ENCODE data around the gene KCMF1. TPM values are rescaled to one million over a fixed set of nuclear protein-coding genes. Genes with fewer than 3 reads are reported as not detected.
A peak's percentile ranks its signal among the peaks of the same experiment; 100 is the strongest.

KCMF1 gene
- total and polyA plus RNA-seq, 2 of the 13 experiments (the other 11 are each of a cell fraction or from before 2014, with no cell fraction given) = 62.1 to 116 TPM

- TF ChIP-seq, protein P1, sequence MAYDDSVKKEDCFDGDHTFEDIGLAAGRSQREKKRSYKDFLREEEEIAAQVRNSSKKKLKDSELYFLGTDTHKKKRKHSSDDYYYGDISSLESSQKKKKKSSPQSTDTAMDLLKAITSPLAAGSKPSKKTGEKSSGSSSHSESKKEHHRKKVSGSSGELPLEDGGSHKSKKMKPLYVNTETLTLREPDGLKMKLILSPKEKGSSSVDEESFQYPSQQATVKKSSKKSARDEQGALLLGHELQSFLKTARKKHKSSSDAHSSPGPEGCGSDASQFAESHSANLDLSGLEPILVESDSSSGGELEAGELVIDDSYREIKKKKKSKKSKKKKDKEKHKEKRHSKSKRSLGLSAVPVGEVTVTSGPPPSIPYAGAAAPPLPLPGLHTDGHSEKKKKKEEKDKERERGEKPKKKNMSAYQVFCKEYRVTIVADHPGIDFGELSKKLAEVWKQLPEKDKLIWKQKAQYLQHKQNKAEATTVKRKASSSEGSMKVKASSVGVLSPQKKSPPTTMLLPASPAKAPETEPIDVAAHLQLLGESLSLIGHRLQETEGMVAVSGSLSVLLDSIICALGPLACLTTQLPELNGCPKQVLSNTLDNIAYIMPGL (CRISPR knock-in tag; IDR thresholded peaks at IDR 0.05; ENCODE audit: borderline replicate concordance in 1 of 2, low read depth in 1 of 2) = peak; percentile 79 to 90; a peak in 3 of 4 replicates
- TF ChIP-seq ZC3H13 (CRISPR knock-in tag; IDR thresholded peaks at IDR 0.05) (peak; percentile 69; the same call in 1 of the 2 replicates), NPAS2 (CRISPR knock-in tag; IDR thresholded peaks at IDR 0.05; ENCODE audit: borderline replicate concordance) (no peak), DMAP1 (CRISPR knock-in tag; IDR thresholded peaks at IDR 0.05) (0 out of 2 replicates have a peak, but pooled peaks have one; percentile 34), NFRKB (IDR thresholded peaks at IDR 0.05) (no peak), SAP130 (CRISPR knock-in tag; IDR thresholded peaks at IDR 0.05; ENCODE audit: low read depth) (peak; percentile 61), FOXO1 (CRISPR knock-in tag; IDR thresholded peaks at IDR 0.05) (peak; percentile 20; the same call in 1 of the 2 replicates), KDM2A (CRISPR knock-in tag; IDR thresholded peaks at IDR 0.05; ENCODE audit: borderline replicate concordance, low read depth) (peak; percentile 67; the same call in 1 of the 2 replicates), MZF1 (CRISPR knock-in tag; IDR thresholded peaks at IDR 0.05; ENCODE audit: borderline replicate concordance) (no peak), ATAD3A (CRISPR knock-in tag; IDR thresholded peaks at IDR 0.05) (0 out of 2 replicates have a peak, but pooled peaks have one; percentile 37), HINFP (CRISPR knock-in tag; IDR thresholded peaks at IDR 0.05; ENCODE audit: low read depth) (peak; percentile 41; the same call in 1 of the 2 replicates), NRL (CRISPR knock-in tag; IDR thresholded peaks at IDR 0.05; ENCODE audit: borderline replicate concordance) (peak; percentile 48; the same call in 1 of the 2 replicates), ZBTB7A (CRISPR knock-in tag; IDR thresholded peaks at IDR 0.05) (no peak), ZNF891 (CRISPR knock-in tag; IDR thresholded peaks at IDR 0.05) (peak; percentile 62; the same call in 1 of the 2 replicates), TMF1 (CRISPR knock-in tag; IDR thresholded peaks at IDR 0.05; ENCODE audit: low read depth) (no peak; the same call in 1 of the 2 replicates), ZNF672 (CRISPR knock-in tag; IDR thresholded peaks at IDR 0.05) (no peak), SAFB2 (CRISPR knock-in tag; IDR thresholded peaks at IDR 0.05; ENCODE audit: borderline replicate concordance, low read depth) (peak; percentile 13; the same call in 1 of the 2 replicates), POLR2AphosphoS2 (IDR thresholded peaks at IDR 0.05; ENCODE audit: low read depth, low read length) (no peak), SALL1 (CRISPR knock-in tag; IDR thresholded peaks at IDR 0.05) (peak; percentile 60), ZNF543 (CRISPR knock-in tag; IDR thresholded peaks at IDR 0.05) (0 out of 2 replicates have a peak, but pooled peaks have one; percentile 29), YY1 (IDR thresholded peaks at IDR 0.05; ENCODE audit: insufficient read depth, insufficient replicate concordance, low read depth, low read length) (peak; percentile 23)
- TF ChIP-seq, protein P2, sequence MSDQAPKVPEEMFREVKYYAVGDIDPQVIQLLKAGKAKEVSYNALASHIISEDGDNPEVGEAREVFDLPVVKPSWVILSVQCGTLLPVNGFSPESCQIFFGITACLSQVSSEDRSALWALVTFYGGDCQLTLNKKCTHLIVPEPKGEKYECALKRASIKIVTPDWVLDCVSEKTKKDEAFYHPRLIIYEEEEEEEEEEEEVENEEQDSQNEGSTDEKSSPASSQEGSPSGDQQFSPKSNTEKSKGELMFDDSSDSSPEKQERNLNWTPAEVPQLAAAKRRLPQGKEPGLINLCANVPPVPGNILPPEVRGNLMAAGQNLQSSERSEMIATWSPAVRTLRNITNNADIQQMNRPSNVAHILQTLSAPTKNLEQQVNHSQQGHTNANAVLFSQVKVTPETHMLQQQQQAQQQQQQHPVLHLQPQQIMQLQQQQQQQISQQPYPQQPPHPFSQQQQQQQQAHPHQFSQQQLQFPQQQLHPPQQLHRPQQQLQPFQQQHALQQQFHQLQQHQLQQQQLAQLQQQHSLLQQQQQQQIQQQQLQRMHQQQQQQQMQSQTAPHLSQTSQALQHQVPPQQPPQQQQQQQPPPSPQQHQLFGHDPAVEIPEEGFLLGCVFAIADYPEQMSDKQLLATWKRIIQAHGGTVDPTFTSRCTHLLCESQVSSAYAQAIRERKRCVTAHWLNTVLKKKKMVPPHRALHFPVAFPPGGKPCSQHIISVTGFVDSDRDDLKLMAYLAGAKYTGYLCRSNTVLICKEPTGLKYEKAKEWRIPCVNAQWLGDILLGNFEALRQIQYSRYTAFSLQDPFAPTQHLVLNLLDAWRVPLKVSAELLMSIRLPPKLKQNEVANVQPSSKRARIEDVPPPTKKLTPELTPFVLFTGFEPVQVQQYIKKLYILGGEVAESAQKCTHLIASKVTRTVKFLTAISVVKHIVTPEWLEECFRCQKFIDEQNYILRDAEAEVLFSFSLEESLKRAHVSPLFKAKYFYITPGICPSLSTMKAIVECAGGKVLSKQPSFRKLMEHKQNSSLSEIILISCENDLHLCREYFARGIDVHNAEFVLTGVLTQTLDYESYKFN (CRISPR knock-in tag; conservative IDR thresholded peaks at IDR 0.05) = no peak
These were observed 697 bp downstream of the KCMF1 start (continued) for GRCh38 chr2:84971510-84972206.
